K562 (cell line): ENCODE data around the gene MICU2.

ENCODE experiments used
- EHMT2 ChIP-seq: fragments of 450-650 bp; IDR thresholded peaks from 2 replicates; pipeline ENCODE4 v1.6.1; 2018; ENCODE audit warnings: antibody characterized with exemption
- HCFC1 ChIP-seq: IDR thresholded peaks from 2 replicates; pipeline ENCODE4 v1.6.1; 2012; ENCODE audit warnings: low read depth, low read length, improper control_type of control experiment
- JUNB ChIP-seq: fragments of 450-650 bp; formaldehyde crosslinking; conservative IDR thresholded peaks from 2 replicates; pipeline ENCODE4 v1.4.0; 2020; ENCODE audit warnings: mild to moderate bottlenecking
- KLF13 ChIP-seq: fragments of 450-650 bp; IDR thresholded peaks from 2 replicates; pipeline ENCODE4 v1.6.1; 2016; ENCODE audit warnings: missing genetic modification characterization, low read depth, mild to moderate bottlenecking, missing compliant biosample characterization, moderate library complexity, borderline replicate concordance
- MTA1 ChIP-seq: fragments of 450-650 bp; IDR thresholded peaks from 2 replicates; pipeline ENCODE4 v1.6.1; 2017; ENCODE audit warnings: borderline replicate concordance
- NFE2L1 ChIP-seq: fragments of 450-650 bp; IDR thresholded peaks from 2 replicates; pipeline ENCODE4 v1.6.1; 2016; ENCODE audit warnings: missing genetic modification characterization, low read depth, mild to moderate bottlenecking, missing compliant biosample characterization, moderate library complexity, borderline replicate concordance
- POLR2AphosphoS2 ChIP-seq: IDR thresholded peaks from 2 replicates; pipeline ENCODE4 v1.6.1; 2012; ENCODE audit warnings: low read length, improper control_type of control experiment
- ZFX ChIP-seq: sonication (generic); formaldehyde crosslinking; IDR thresholded peaks from 2 replicates; pipeline ENCODE4 v1.8.0; 2022; ENCODE audit warnings: mild to moderate bottlenecking, missing genetic modification reagents, moderate library complexity
- TF ChIP-seq, protein P1 (sequence below): fragments of 250-450 bp; sonication (Bioruptor Pico); IDR thresholded peaks from 2 replicates; pipeline ENCODE4 v1.8.0; 2021; ENCODE audit warnings: moderate library complexity, mild to moderate bottlenecking, inconsistent platforms
- TF ChIP-seq, protein P2 (sequence below), 3 experiments: IDR thresholded peaks in 2 of 3; conservative IDR thresholded peaks in 1 of 3; 2 replicates each; pipeline ENCODE4 v1.5.1; 2011 to 2012; ENCODE audit warnings: low read length in 3 of 3, mild to moderate bottlenecking in 3 of 3, control low read depth in 2 of 3, improper control_type of control experiment in 1 of 3, inconsistent platforms in 1 of 3, low read depth in 1 of 3, mixed read lengths in 1 of 3, moderate library complexity in 1 of 3; ENCODE audit not compliant: insufficient read depth in 2 of 3
- TF ChIP-seq, protein P3 (sequence below): sonication (generic); formaldehyde crosslinking; IDR thresholded peaks from 2 replicates; pipeline ENCODE4 v1.8.0; 2022; ENCODE audit warnings: missing genetic modification reagents, mild to moderate bottlenecking, borderline replicate concordance
- TF ChIP-seq, protein P4 (sequence below): sonication (generic); formaldehyde crosslinking; IDR thresholded peaks from 2 replicates; pipeline ENCODE4 v1.8.0; 2022; ENCODE audit warnings: mild to moderate bottlenecking, missing genetic modification reagents

DNA sequence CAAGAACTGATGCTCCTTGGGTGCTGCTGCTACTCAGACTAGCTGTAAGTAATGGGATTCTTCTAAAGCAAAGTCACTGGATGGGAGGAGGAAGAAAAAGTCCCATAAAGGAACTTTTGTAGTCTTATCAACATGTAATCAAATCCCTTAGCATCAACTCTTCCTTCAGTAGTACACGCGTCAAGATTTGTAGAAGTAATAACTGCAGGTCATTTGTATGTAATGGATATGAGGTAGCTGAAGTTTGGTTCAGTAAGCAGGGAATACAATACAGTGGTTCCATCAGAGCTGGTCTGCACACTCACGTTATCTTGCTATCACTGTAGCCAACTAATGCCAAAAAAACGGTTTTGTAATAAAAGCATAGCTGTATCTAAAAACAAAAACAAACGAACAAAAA is 72.5 kb downstream of the MICU2 start:
- TF ChIP-seq, protein P1, sequence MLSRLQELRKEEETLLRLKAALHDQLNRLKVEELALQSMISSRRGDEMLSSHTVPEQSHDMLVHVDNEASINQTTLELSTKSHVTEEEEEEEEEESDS (CRISPR knock-in tag), result no peak
- no peak for TF ChIP-seq JUNB (CRISPR knock-in tag)
- no peak for TF ChIP-seq EHMT2
- no peak for TF ChIP-seq HCFC1
- no peak for TF ChIP-seq MTA1
- TF ChIP-seq ZFX, result no peak
- TF ChIP-seq, protein P2, sequence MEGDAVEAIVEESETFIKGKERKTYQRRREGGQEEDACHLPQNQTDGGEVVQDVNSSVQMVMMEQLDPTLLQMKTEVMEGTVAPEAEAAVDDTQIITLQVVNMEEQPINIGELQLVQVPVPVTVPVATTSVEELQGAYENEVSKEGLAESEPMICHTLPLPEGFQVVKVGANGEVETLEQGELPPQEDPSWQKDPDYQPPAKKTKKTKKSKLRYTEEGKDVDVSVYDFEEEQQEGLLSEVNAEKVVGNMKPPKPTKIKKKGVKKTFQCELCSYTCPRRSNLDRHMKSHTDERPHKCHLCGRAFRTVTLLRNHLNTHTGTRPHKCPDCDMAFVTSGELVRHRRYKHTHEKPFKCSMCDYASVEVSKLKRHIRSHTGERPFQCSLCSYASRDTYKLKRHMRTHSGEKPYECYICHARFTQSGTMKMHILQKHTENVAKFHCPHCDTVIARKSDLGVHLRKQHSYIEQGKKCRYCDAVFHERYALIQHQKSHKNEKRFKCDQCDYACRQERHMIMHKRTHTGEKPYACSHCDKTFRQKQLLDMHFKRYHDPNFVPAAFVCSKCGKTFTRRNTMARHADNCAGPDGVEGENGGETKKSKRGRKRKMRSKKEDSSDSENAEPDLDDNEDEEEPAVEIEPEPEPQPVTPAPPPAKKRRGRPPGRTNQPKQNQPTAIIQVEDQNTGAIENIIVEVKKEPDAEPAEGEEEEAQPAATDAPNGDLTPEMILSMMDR (IDR thresholded peaks at IDR 0.05 in 2 of 3, conservative IDR thresholded peaks at IDR 0.05 in 1 of 3; ENCODE audit: insufficient read depth in 2 of 3, low read depth in 1 of 3, low read length in 3 of 3), result no peak
- TF ChIP-seq, protein P3, sequence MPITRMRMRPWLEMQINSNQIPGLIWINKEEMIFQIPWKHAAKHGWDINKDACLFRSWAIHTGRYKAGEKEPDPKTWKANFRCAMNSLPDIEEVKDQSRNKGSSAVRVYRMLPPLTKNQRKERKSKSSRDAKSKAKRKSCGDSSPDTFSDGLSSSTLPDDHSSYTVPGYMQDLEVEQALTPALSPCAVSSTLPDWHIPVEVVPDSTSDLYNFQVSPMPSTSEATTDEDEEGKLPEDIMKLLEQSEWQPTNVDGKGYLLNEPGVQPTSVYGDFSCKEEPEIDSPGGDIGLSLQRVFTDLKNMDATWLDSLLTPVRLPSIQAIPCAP (CRISPR knock-in tag), result no peak
- no peak for TF ChIP-seq KLF13 (tag)
- TF ChIP-seq, protein P4, sequence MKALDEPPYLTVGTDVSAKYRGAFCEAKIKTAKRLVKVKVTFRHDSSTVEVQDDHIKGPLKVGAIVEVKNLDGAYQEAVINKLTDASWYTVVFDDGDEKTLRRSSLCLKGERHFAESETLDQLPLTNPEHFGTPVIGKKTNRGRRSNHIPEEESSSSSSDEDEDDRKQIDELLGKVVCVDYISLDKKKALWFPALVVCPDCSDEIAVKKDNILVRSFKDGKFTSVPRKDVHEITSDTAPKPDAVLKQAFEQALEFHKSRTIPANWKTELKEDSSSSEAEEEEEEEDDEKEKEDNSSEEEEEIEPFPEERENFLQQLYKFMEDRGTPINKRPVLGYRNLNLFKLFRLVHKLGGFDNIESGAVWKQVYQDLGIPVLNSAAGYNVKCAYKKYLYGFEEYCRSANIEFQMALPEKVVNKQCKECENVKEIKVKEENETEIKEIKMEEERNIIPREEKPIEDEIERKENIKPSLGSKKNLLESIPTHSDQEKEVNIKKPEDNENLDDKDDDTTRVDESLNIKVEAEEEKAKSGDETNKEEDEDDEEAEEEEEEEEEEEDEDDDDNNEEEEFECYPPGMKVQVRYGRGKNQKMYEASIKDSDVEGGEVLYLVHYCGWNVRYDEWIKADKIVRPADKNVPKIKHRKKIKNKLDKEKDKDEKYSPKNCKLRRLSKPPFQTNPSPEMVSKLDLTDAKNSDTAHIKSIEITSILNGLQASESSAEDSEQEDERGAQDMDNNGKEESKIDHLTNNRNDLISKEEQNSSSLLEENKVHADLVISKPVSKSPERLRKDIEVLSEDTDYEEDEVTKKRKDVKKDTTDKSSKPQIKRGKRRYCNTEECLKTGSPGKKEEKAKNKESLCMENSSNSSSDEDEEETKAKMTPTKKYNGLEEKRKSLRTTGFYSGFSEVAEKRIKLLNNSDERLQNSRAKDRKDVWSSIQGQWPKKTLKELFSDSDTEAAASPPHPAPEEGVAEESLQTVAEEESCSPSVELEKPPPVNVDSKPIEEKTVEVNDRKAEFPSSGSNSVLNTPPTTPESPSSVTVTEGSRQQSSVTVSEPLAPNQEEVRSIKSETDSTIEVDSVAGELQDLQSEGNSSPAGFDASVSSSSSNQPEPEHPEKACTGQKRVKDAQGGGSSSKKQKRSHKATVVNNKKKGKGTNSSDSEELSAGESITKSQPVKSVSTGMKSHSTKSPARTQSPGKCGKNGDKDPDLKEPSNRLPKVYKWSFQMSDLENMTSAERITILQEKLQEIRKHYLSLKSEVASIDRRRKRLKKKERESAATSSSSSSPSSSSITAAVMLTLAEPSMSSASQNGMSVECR (CRISPR knock-in tag), result no peak
- TF ChIP-seq POLR2AphosphoS2, result no peak
- TF ChIP-seq NFE2L1 (tag), result no peak
